Central memory CD4-positive, alpha-beta T cell (primary cell): ENCODE data around the gene STX12.
A peak's percentile ranks its signal among the peaks of the same experiment; 100 is the strongest.
"Not testable (repeated sequence)": the region's sequence is repeated elsewhere in the genome, so short reads cannot be mapped to it uniquely, and the experiment has no call there.

Experiments
- DNase-seq: peaks from one replicate; pipeline ENCODE4 v3.0.0; 2022
- total RNA-seq, 3 experiments: gene quantifications; one replicate each; lab custom pipeline; 2026; lab: John Stamatoyannopoulos, UW

Gene STX12
- total RNA-seq, result 35.7 to 45.9 (median 42.3) reads per million in 3 experiments

DNA sequence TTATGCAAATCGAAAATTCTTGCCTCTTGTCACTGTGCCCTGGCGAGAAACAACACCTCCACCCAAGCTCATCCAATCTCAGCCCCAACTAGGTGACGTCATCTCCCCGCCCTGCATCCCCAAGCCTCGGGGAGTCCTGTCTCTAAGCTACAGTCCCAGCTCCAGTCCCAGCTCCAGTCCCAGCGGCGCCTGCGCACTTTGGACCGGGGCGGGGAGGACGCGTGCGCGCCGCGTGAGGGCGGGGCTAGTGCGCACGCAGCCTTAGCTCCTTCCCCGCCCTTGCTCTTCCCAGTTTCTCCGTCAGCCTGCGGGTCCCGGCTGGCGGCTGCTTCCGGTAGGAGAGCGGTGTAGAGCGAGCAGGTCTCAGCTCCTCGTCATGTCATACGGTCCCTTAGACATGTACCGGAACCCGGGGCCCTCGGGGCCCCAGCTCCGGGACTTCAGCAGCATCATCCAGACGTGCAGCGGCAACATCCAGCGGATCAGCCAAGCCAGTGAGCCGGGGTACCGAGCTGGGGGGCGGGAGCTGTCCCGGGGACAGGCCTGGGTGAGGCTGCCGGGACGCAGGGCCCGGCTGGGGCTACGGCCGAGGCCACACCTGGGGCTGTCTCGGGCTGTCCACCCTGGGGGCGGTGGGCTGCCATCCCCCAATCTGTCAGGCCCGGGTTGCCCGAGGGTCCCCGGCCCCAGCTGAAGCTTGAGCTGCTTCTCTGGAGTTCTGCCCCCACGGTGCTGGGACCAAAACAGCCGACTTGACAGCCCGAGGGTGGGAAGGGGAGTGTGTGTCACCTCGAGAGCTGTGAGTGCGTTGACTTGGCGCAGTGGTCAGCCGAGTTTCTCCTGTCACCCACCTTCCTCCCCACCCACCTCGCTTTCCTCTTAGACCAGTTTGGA is at the start of gene STX12:
TSS of gene STX12 (plus strand) at position 288 of the 894 bp plus-strand sequence. CDS start at position 377, 89 bp downstream.
- peak; percentile 99 for DNase-seq

DNA sequence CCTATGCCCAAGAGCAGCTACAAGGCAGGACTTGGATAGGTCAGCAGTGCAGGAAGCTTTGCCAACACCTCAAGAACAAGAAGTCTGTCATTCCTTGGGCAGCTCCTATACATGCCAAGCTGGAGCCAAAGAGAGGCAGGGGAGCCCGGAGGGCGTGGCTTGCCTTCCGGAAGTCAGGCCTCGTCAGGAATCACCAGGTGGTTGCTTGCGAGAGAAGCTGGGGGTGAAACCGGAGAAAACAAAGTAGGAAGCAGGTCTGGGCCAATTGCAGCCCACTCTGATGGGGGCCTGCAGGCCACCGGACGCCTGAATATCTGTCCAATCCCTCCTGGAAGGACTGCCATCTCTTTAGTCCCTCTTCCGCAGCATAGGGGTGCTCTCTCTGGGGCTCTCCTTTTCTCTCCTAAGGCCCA is 48.1 kb upstream of the STX12 start:
- DNase-seq, result no peak

DNA sequence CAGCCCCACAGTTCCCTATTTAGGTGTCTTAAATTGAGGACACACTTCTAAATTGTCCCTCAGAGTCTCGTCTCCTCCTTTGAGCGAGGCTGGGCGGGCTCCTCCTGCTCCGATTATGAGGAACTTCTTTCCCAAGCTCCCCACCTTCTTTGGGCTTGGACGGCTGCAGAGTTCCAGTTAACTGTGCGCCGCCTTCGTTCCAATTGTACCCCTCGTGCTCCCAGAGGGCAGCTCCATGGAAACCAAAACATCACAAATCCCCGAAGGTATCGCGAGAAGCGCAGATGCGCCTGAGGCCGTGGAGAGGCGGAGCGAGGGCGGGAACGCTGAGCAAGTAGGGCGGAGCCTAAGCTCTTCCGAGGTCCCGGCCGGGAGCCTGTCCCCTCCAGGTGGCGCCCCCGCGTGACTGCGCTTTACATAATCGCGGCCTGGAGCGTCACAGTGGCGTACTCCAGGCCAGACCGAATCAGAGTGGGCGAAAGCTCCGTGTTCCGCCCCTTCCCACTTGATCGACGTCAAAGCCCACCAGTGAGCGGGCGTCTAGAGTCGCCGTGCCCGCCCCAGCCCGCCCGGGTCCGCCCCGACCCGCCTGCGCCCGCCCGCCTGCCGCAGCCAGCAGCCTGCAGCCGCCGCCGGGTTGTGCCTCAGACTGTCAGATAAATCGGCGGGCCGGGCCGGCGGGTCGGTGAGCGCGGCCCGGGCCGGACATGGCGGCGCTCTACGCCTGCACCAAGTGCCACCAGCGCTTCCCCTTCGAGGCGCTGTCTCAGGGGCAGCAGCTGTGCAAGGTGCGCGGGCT is 47.4 kb upstream of the STX12 start, which contains the start of gene FAM76A:
TSS of gene FAM76A (plus strand) at position 588 of the 799 bp plus-strand sequence. CDS start at position 708, 120 bp downstream.
- peak; percentile 100 for DNase-seq

DNA sequence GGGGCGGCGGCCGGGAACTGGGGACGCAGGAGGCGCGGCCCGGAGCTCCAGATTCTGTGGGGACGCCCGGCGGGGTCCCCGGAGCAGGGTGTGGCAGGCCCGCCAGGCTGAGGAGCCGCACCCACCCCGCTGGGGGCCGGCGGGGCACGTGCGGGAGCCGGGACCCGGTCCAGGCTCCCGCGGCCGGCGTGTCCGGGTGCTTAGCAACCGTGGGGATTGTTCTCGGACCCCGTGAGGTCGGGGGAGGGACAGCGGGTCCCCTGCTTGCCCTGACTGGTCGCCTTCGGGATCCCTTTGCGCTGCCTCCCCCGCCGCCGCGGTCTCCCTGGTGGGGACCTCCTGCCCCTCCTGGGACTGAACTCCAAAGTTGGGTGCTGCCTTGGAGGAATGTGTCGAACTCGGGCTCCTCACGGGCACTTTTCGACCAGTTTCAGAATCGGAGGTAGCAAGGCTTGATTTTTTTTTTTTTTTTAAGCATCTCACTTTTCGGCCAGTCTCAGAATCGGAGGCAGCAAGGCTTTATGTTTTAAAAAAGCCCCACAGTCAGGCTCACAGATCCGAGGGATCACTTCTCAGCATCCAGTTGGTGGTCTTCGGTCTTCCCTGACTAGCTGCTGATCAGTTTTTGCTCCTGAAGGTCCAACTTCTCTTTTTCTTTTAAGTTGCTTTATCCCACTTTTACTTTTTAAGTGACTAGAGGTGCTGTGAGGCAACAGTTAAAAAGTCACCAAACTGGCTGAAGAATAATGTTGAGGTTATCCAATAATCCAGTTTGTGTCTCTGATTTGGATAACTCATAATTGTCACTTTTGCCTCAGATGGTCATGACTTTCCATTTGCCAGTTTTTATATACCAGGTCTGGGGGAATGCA is 46.6 kb upstream of the STX12 start:
- DNase-seq, result no peak

DNA sequence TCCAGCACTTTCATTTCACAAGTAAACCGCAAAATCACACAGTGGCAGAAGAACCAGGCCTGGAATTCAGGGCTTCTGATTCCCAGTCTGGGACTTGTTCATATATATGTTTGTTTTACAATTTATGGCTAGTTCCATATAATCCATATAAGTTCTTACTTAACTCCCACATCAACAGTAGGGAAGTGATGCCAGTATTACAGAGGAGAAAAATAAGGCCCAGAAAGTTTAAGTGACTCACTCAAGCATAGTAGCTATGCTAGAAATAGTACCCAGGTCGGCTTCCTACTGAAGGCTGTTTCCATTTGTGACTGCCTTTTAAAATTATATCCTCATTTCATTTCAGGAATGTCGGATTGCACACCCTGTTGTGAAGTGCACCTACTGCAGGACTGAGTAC is 45.9 kb upstream of the STX12 start:
- DNase-seq, result no peak

DNA sequence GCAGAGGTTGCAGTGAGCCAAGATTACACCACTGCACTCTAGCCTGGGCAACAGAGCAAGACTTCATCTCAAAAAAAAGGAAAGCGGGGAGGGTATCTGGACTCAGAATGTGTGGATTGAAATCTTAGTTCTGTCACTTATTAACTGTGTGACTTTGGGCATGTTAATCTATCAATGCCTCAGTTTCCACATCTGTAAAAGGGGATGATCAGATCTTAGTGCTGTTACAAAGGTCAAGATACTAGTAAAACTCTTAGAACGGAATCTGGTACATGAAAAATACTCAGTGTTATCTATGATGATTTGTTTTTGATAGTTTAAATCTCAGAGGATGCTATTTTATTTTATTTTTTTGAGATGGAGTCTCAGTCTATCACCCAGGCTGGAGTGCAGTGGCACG is 36.8 kb upstream of the STX12 start:
- DNase-seq, result no peak

DNA sequence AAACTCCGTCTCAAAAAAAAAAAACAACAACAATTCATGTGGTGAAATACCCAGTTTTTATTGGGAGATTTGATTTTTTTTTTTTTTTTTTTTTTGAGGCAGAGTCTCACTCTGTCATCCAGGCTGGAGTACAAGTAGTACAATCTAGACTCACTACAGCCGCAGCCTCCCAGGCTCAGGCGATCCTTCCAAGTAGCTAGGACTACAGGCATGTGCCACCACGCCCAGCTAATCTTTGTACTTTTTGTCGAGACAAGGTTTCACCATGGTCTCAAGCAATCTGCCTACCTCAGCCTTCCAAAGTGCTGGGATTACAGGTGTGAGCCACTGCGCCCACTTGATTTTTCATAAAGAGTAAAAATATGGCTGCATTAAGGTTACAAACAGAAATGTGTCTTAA is 31.9 kb upstream of the STX12 start:
- no peak for DNase-seq

DNA sequence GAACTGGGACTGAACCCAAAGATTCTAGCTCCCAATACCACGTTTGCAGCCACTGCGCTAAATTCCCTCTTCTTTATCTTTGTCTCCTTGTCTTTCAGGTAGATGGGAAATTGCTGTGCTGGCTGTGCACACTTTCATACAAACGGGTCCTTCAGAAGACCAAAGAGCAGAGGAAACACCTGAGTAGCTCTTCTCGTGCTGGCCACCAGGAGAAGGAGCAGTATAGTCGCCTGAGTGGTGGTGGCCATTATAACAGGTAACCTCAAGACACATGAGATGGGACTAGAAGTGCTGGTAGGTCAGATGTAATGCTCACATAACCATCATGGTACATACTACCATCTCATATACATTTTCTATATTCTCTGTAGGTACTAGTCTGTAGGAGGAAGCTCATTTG is 28.5 kb upstream of the STX12 start:
- DNase-seq, result no peak

DNA sequence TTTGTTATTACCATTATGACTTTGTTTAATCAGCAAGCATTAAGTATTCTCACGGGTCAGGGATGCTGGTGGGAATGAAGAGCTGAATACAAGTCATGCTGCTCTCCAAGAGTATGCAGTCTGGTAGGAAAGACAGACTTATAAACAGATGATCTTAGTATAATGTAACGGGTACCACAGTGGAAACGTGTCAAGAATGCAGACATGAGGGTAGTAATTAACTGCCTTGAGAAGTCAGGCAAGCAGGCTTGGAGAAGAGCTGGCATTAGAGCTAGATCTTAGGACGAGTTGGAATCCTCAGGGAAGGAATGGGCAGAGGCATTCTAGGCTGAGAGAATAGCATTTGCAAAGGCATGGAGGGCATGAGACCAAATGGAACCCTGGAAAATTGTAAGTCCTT is 27.6 kb upstream of the STX12 start:
- DNase-seq, result no peak

DNA sequence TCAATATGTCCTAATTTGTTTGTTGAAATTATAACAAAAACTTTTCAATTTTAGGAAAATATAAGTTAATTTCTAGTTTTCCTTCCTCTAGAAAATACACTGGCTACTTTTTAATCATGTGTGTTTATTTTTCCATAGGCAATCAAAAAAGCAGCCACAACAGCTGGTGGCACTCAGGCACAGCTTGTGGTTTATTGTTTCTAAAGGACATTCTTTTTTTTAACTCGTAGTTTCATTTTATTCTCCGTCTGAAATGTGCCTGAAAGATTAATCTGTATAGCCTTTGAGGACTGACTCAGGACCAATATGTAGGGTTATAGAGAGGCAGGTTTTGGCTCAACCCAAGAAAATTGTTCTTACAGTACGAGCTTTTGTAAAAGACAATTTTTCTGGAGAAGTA is 20.7 kb upstream of the STX12 start:
- DNase-seq, result no peak

DNA sequence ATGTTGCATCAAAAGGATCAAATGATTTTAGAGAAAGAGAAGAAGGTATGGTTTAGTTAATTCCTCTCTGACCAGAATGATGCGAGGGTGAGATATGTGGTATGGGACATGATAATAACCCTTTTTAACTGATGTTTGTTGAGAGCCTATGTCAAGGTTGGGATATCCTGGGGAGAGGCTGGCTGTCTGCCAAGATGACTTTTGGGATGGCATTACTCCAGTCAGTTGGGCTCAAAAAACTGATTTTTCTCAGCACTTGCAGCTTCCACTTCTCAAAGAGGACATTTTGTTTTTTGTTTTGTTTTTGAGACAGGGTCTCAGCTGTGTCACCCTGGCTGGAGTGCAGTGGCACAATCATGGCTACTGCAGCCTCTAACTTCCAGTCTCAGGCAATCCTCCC is 17.7 kb upstream of the STX12 start:
- DNase-seq, result no peak

DNA sequence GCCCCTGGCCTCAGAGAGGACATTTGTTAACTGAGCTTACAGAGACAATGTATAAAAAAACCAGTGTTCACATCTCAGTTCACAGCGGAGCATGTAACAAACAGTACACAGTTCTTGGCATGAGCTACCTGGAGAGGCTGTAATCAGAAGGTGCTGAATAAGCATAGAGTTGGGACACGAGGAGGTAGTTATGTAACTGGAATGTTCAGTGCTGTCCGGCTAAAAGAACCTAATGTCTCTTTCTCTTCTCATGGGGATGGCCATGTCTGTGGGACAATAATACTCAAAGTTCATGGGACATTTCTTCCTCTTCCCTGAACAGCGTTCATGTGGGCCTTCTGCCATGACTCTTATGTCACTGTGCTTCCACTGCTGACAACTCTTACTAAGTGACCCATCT is 17.2 kb upstream of the STX12 start:
- DNase-seq, result no peak

DNA sequence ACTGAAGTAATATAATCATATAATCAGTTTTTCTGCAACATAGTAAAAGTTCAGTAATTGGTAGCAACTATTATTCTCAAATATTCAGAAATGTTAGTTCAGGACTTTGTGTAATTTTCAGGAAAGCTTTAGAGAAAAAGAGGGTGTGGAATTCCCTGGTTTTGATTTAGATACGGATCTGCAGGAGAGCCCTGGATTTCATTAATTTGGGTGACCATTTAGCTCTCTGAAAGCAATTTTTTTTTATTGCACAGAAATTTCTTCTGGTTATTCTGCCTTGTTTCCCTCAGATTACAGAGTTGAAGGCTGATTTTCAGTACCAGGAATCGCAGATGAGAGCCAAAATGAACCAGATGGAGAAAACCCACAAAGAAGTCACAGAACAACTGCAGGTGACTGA is 13.8 kb upstream of the STX12 start:
- no peak for DNase-seq

DNA sequence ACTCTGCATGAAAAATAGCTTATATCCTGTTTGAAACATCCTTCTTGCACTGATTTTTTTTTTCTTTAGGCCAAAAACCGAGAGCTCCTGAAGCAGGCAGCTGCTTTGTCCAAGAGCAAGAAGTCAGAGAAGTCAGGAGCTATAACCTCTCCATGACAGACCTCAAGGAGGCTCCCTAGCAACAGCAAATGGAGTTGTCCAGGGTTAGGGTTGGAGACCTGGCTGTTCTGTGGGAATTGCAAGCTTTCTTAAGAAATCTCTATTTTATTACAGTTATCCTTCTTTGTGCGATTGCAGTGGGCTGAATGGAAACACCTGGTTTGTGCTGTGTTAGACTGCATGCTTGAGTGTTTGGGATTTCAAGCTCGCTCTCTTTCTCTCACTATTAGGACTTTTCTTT is 12.6 kb upstream of the STX12 start:
- no peak for DNase-seq

DNA sequence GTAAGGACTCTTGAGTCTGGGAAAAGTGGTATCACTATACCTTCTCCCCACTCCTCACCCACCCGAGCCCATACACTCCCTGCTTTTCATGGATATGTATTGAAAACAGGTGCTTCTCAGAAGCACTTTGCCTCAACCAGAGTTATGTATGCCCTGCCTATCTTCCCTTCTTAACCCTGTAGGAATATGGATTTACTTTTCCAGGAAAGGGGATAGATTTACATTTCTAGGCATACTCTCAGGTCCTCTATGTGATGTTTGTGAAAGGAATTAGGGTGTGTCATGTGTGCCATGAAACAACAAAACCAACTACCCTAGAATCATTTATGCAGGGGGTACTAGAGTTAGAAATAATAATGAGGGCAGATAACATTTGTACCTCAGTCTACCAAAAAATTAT is 11.0 kb upstream of the STX12 start:
- no peak for DNase-seq

DNA sequence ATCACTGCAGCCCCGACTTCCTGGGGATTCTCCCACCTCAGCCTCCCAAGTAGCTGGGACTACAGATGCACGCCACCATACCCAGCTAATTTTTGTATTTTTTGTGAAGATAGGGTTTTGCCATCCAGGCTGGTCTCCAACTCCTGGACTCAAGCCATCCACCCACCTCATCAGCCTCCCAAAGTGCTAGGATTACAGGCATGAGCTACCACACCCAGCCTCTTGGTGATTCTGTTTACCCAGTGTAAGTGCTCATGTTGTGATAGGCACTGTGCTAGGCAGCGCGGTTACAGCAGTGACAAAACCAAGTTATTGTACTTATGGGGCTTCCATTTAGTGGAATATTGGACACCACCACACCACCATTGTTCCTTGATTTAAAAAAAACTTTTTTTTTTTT is 9.7 kb upstream of the STX12 start:
- DNase-seq, result no peak

DNA sequence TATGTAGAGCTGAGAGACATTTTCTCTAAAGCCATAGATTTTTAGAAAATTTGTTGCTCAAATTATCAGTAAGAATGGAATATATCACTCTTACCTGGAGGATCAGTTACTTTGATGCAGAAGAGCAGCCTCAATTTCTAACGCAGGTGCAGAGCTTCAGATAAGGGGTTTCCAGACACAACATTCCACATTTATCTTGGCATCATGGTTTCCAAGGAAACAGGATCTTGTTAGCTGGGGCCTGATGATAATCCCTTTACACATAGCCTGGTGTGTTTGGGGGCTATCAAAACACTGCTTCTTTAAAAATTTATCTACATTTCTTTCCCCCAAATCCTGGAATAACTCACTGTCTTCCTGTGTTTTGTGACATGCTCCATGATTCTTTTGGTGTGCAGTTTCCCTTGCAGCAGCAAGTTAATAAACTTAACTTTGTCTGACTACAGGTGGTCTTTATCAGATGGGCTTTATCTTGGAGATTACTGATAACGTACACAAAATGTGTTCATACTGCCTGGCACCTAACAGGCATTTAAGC is 2.7 kb upstream of the STX12 start:
- DNase-seq, result no peak

DNA sequence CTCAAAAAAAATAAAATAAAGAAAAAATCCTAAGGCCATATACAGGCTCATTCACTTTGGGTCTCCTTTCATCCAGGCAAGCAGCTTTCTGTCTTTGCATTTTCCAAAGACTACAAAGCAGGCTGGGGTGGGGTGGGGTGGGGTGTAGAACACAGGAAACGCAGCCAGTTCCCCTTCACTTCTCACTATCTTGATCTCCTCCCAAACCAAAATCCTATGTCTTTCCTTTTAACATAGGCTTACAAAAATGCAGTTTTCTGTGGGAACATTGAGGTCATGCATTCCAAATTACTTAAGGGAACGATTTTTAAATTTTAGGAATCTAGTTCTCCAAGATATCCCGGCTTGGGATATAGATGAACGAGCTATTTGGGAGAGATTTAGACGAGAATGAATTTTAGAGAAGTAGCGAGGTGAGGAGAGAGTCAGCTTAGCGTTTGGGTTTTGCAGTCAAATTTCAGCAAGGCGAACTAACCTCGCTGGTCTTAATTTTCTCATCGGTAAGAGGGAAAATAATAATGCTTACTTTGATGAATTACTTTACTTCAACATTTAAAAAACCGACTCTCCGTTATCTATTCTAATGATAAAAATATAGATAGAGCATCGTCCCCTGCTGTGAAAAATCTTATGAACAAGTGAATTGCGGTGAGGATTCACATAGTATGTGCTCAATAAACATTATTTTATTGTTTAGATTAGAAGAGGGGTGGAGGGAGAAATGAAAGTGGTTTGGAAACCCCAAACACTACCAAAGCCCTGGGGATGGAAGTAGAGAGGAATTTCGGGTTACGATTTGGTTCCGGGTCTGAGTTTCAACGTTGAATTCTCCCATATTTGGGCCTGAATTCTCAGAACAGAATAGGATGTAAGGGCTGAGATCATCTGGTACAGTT is 735 bp upstream of the STX12 start:
- DNase-seq, result no peak

DNA sequence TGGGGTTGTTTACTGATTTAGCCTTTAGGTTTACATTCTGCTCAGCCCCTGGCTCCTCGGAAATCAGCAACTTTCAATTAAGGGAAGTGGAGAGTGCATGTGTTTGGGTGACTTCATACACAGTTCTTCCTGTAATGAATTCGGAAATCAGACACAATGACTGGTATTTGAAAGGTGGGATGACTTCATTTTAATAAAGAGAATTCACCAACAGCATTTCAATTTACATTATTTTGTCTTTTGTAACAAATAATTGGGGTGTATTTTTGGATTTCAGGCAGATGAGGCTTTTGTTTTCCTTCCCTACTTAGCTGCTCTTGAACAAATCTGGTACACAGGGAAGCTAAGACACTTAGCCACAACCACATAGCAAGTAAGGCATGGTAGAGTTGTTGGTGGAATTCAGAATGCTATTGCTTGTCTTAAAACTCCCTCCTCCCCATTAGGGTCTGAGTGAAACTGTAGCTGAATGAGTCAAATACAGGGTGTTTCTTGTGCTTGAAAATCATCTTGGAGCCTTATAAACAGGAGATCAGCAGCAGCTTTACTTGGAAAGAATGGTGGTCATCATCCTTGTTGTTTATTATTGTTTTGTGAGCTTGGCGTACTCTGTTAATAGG is 917 bp downstream of the STX12 start:
- DNase-seq, result peak; percentile 27

DNA sequence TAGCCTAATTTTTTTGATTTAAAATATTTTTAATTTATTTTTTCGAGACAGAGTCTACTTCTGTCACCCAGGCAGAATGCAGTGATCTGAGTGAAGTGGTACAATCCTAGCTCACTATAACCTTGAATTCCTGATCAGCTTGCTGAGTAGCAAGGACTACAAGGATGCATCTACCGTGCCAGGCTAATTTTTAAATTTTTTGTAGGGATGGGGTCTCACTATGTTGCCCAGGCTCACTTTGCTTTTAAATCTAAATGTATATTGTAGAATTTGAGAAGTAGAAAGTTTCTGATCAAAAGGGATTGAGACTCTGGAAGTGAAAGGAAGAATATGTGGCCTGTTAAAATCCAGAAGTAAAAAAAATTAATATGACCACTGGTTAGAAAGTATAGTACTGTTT is 1.6 kb downstream of the STX12 start:
- DNase-seq, result no peak

DNA sequence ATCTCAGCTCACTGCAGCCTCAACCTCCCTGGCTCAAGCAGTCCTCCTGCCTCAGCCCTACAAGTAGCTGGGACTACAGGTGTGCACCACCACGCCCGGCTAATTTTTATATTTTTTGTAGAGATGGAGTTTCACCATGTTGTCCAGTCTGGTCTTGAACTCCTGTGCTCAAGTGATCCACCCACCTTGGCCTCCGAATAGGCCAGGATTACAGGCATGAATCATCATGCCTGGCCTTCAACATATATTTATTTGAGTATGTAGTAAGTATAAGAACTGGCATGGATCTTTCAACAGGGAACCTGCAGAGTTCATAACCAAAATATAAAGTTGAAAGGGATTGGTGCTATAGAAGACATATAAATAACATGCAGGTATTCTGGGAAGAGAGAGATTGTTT is 2.3 kb downstream of the STX12 start:
- DNase-seq, result not testable (repeated sequence)
